B cell (primary cell): Measurements from ENCODE around the gene CEP120.

Experiments
- EZH2 ChIP-seq: IDR thresholded peaks from 2 replicates; pipeline ENCODE4 v1.6.1; 2012; ENCODE audit warnings: borderline replicate concordance, low read depth, mild to moderate bottlenecking, moderate library complexity, low read length; ENCODE audit not compliant: insufficient read depth, poor library complexity, severe bottlenecking
- TF ChIP-seq, protein P1 (sequence below): fragments of 200-600 bp; IDR thresholded peaks from one replicate; pipeline ENCODE4 v1.8.0; 2022; ENCODE audit warnings: antibody characterized with exemption, mild to moderate bottlenecking

DNA sequence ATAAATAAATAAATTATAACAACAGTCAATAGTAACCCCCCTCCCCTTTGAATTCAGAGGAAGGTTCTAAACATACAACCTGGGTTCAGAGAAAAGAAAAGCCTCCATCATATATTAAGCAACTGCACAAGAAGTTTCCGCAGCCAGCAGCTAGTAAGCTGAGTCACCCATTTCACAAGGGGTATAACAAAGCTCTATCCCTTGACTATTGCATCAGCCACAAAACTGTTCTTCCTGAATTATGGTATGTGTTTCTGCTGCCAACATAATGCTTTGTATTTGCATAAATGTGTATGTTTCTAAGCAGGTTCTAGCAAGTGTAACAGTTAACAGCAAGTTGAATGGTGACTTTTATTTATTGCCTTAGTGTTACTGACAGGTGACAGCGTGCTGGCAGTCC is 6.8 kb upstream of the CEP120 start:
- TF ChIP-seq, protein P1, sequence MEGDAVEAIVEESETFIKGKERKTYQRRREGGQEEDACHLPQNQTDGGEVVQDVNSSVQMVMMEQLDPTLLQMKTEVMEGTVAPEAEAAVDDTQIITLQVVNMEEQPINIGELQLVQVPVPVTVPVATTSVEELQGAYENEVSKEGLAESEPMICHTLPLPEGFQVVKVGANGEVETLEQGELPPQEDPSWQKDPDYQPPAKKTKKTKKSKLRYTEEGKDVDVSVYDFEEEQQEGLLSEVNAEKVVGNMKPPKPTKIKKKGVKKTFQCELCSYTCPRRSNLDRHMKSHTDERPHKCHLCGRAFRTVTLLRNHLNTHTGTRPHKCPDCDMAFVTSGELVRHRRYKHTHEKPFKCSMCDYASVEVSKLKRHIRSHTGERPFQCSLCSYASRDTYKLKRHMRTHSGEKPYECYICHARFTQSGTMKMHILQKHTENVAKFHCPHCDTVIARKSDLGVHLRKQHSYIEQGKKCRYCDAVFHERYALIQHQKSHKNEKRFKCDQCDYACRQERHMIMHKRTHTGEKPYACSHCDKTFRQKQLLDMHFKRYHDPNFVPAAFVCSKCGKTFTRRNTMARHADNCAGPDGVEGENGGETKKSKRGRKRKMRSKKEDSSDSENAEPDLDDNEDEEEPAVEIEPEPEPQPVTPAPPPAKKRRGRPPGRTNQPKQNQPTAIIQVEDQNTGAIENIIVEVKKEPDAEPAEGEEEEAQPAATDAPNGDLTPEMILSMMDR = no peak
- TF ChIP-seq EZH2 = no peak
